Measurements from ENCODE around the gene MAMDC2. TPM values are rescaled to one million over a fixed set of nuclear protein-coding genes. Genes with fewer than 3 reads are reported as not detected.

MAMDC2 gene
- total RNA-seq, 1 experiment from 2014 or later, result 4.6 TPM

DNA sequence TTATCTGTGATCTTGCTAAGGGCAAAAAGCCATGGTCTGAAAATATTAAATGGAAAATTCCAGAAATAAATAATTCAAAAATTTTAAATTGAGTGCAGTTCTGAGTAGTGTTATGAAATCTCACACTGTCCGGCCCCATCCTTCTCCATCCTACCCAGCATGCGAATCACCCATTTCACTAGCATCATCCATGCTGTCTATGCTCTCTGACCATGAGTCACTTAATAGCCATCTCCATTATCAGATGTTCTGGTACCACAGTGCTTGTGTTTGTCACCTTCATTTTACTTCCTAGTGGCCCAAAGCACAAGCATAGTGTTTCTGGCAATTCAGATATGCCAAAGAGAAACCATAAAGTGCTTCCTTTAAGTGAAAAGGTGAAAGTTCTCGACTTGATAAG, 151.8 kb downstream of the MAMDC2 start:
- no peak overlapping the region for H3K56ac ChIP-seq (ENCODE audit: insufficient read length, low read depth, low read length)
- no peak overlapping the region for H3K4me3 Mint-ChIP-seq

More for the DNA sequence above, 151.8 kb downstream of the MAMDC2 start:
- H2AK5ac ChIP-seq (ENCODE audit: insufficient read length, low read length), result no peak overlapping the region
- no peaks in the 10 kb centered on the region for H3K27me3 ChIP-seq (ENCODE audit: insufficient read depth, low read length)
- no peak overlapping the region for H4K5ac ChIP-seq (ENCODE audit: insufficient read length, low read depth, low read length)
- no peak overlapping the region for H2BK15ac ChIP-seq (ENCODE audit: low read depth, low read length)
- no peaks in the 10 kb centered on the region for H3K79me1 ChIP-seq (ENCODE audit: insufficient read depth, low read depth, low read length, poor library complexity, severe bottlenecking)
- H2BK20ac ChIP-seq (ENCODE audit: low read depth, low read length, poor library complexity, severe bottlenecking), result no peak overlapping the region
- Mint-ChIP-seq H3K36me3 (ENCODE audit: insufficient read depth in 1 of 3, low read depth in 3 of 3) (no peaks in the 10 kb centered on the region), H3K27me3 (ENCODE audit: low read depth) (no peaks in the 10 kb centered on the region), H3K27ac (no peak overlapping the region), H3K4me1 (peaks cover 4% of the 10 kb centered on the region in 2 experiments; a peak in 3 of 4 replicates), H3K9me3 (no peaks in the 10 kb centered on the region)
- H3K18ac ChIP-seq (ENCODE audit: insufficient read length, low read depth, low read length), result no peak overlapping the region
- no peak overlapping the region for H2BK12ac ChIP-seq (ENCODE audit: insufficient read length, low read depth, low read length)
- WGBS (ENCODE audit: extremely low coverage, insufficient read length, low lambda C conversion rate), result no CpG with 5 or more reads among the region's 3 CpGs
- TF ChIP-seq, protein P1, sequence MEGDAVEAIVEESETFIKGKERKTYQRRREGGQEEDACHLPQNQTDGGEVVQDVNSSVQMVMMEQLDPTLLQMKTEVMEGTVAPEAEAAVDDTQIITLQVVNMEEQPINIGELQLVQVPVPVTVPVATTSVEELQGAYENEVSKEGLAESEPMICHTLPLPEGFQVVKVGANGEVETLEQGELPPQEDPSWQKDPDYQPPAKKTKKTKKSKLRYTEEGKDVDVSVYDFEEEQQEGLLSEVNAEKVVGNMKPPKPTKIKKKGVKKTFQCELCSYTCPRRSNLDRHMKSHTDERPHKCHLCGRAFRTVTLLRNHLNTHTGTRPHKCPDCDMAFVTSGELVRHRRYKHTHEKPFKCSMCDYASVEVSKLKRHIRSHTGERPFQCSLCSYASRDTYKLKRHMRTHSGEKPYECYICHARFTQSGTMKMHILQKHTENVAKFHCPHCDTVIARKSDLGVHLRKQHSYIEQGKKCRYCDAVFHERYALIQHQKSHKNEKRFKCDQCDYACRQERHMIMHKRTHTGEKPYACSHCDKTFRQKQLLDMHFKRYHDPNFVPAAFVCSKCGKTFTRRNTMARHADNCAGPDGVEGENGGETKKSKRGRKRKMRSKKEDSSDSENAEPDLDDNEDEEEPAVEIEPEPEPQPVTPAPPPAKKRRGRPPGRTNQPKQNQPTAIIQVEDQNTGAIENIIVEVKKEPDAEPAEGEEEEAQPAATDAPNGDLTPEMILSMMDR (conservative IDR thresholded peaks at IDR 0.05), result no peak
- no peak overlapping the region for H2BK5ac ChIP-seq (ENCODE audit: insufficient read length, low read length)
- no peaks in the 10 kb centered on the region for H3K23me2 ChIP-seq (ENCODE audit: insufficient read length, low read depth, low read length, poor library complexity, severe bottlenecking)
- H3K79me2 ChIP-seq (ENCODE audit: insufficient read depth, low read length), result no peaks in the 10 kb centered on the region
- no peak overlapping the region for H4K91ac ChIP-seq (ENCODE audit: insufficient read length, low read depth, low read length)
- no peak for DNase-seq
- H3K27ac ChIP-seq (ENCODE audit: insufficient read length, low read depth, low read length), result no peak overlapping the region
- no peaks in the 10 kb centered on the region for H4K20me1 ChIP-seq (ENCODE audit: control insufficient read depth, insufficient read depth, insufficient read length)
- no peak overlapping the region for H2AFZ ChIP-seq (ENCODE audit: low read length)
- no peak overlapping the region for H3K14ac ChIP-seq (ENCODE audit: insufficient read depth, low read length)
- H3K4me2 ChIP-seq (ENCODE audit: insufficient read depth, insufficient read length, low read length), result no peak overlapping the region
- H3T11ph ChIP-seq (ENCODE audit: low read length), result no peak overlapping the region
- H3K4me1 ChIP-seq (ENCODE audit: insufficient read depth, low read length), result no peaks in the 10 kb centered on the region
- no peak overlapping the region for H3K9ac ChIP-seq (ENCODE audit: extremely low read depth, insufficient read length, low read length)
- no peak overlapping the region for H3K4ac ChIP-seq (ENCODE audit: low read depth, low read length)
- H3K9me3 ChIP-seq (ENCODE audit: control insufficient read depth, low read depth, low read length), result no peaks in the 10 kb centered on the region
- no peak overlapping the region for H2BK120ac ChIP-seq (ENCODE audit: low read depth, low read length, poor library complexity, severe bottlenecking)
- no peak overlapping the region for H3K23ac ChIP-seq (ENCODE audit: insufficient read length, low read depth, low read length)
- no peak overlapping the region for H4K8ac ChIP-seq (replicated peaks; ENCODE audit: insufficient read length, low read depth, low read length)
